SH-SY5Y (cell line): ENCODE measurements around the gene RAD51B.

Source experiments
- GATA2 ChIP-seq: IDR thresholded peaks from 2 replicates; pipeline ENCODE4 v1.6.1; 2011; ENCODE audit warnings: mild to moderate bottlenecking, low read depth, low read length
- GATA3 ChIP-seq: IDR thresholded peaks from 2 replicates; pipeline ENCODE4 v1.6.1; 2011; ENCODE audit warnings: low read depth, mild to moderate bottlenecking, low read length, moderate library complexity

DNA sequence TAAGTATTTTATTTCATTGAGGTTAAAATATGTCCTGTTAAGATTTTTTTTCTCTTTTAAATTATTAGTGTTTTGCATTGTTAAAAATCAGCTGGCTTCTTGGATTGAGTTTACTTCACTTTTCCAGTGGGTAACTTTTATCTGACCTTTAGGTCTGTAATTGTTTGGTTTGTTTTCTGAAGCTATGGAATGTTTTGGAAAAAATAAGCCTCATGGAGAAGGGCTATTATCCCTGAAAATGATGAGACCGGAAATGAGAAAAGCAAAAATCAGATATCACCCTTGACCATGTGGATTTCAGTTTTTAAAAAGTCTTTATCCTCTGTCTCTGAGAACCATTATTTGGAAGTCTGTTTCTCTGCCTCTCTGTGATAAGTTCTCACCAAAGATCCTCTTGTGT lies 180.9 kb downstream of the RAD51B start:
- TF ChIP-seq GATA3 (no peak), GATA2 (no peak)
